ENCODE results near the gene P2RX2. TPM values are rescaled to one million over a fixed set of nuclear protein-coding genes. Genes with fewer than 3 reads are reported as not detected.

P2RX2 gene
- total RNA-seq, 1 donor from 2014 or later, result not detected

- intact Hi-C loops (cut with DNase I), result no loop called here
- DNase-seq (ENCODE audit: low spot score), result no peak
These were observed 13.1 kb downstream of the P2RX2 start for GRCh38 chr12:132631666-132632065.

- intact Hi-C loops (cut with DNase I), result no loop called here
- no peak for DNase-seq (ENCODE audit: low spot score)
These were observed 14.1 kb downstream of the P2RX2 start for GRCh38 chr12:132632521-132633228.

GRCh38 chr12:132633398-132633797, 14.8 kb downstream of the P2RX2 start:
- intact Hi-C loops (cut with DNase I), result no loop called here
- DNase-seq (ENCODE audit: low spot score), result no peak

GRCh38 chr12:132633901-132634300, 15.3 kb downstream of the P2RX2 start:
- DNase-seq (ENCODE audit: low spot score), result no peak

GRCh38 chr12:132634411-132634990, 15.9 kb downstream of the P2RX2 start:
- DNase-seq (ENCODE audit: low spot score), result no peak
- intact Hi-C loops (cut with DNase I), result no loop called here

More at GRCh38 chr12:132633901-132634300, 15.3 kb downstream of the P2RX2 start:
- intact Hi-C loops (cut with DNase I), result no loop called here

- intact Hi-C loops (cut with DNase I), result no loop called here
These were observed 16.7 kb downstream of the P2RX2 start for GRCh38 chr12:132635076-132635955.

GRCh38 chr12:132637811-132638210, 19.2 kb downstream of the P2RX2 start:
- DNase-seq (ENCODE audit: low spot score), result no peak
- intact Hi-C loops (cut with DNase I), result no loop called here

More at GRCh38 chr12:132635076-132635955, 16.7 kb downstream of the P2RX2 start:
- no peak for DNase-seq (ENCODE audit: low spot score)

- no peak for DNase-seq (ENCODE audit: low spot score)
- intact Hi-C loops (cut with DNase I), result no loop called here
These were observed 20.2 kb downstream of the P2RX2 start for GRCh38 chr12:132638541-132639408.

DNA sequence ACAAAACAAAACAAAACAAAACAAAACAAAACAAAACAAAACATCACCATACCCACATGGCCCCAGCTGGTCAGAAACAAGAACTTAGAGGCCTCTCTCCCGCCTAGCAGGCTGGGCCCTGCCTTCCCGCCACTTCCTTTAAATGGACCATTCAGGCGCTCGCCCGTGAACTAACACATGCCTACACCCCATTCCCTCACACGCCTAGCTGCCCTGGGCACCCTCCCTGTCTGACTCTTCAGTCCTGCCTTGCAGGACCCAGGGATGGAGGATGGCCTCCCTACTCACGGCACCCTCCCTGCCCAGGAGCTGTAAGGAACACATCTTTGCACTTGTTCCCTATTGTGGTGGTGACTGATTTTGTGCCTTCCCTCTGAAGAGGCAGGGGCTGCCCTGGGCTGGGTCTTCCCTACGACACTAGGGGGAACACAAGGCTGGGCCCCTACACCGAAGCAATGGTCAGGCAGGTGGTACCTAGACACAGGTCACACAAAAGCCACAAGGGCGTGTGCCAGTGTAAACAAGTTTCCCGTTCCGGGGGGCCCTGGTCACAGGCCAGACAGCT, 21.5 kb downstream of the P2RX2 start:
- no peak for DNase-seq (ENCODE audit: low spot score)

DNA sequence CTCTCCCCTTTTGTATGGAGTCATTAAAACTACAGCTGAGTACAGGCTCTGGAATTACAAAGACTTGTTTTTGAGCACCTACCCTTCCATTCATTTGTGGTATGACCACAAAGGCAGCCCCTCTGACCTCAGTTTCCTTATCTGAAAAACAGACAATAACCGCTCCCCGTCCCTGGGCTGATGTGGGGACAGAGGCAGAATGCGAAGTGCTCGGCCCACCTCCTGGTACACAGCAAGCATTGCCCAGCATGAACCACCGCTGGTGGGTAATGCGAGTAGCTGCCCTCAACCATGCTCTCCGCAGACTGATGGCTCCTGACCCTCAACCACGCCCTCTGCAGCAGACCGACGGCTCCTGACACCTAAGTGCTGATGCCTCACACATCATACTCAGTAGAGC, 22.4 kb downstream of the P2RX2 start:
- no peak for DNase-seq (ENCODE audit: low spot score)
- intact Hi-C loops (cut with DNase I), result no loop called here

More for the DNA sequence above, 21.5 kb downstream of the P2RX2 start:
- intact Hi-C loops (cut with DNase I), result no loop called here

DNA sequence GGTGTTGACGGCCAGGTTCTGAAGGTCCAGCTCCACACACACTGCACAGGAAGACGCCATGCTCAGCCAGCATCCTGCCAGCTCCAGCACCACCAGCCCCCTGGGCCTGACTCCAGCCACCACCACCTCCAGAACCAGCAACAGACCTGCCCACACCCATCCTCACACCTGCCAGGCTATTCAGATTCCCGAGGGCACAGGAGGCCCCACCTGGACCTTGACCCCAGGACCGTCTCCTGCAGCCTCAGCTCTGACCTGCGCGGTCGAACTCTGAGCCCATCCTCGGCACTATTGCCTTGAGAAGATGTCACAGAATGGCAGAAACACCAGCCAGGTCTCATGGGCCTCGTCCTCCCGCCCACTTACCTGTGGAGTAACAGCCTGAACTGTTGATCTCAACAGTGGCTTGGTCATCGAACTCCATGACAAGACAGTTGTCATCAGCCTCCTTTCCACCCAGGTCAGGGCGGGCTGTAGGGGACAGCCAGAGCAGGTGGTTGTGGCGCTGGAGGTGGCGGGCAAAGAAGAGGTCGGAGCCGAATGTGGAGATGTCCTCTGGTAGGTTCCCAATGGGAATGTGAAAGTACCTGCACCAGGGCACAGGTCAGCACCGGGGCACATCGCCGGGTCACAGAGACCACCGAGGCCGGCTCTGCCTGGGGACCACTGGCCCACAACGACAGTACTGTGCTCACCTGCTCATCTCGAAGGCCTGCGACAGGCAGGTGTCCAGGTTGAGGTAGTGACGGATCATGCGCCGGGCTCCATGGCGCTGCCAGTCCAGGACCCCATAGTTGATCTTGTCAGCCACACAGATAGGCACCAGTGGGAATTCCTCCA, 23.5 kb downstream of the P2RX2 start:
- no peak for DNase-seq (ENCODE audit: low spot score)
- intact Hi-C loops (cut with DNase I), result no loop called here

GRCh38 chr12:132642846-132643835, 24.6 kb downstream of the P2RX2 start:
- intact Hi-C loops (cut with DNase I), result no loop called here
- no peak for DNase-seq (ENCODE audit: low spot score)

DNA sequence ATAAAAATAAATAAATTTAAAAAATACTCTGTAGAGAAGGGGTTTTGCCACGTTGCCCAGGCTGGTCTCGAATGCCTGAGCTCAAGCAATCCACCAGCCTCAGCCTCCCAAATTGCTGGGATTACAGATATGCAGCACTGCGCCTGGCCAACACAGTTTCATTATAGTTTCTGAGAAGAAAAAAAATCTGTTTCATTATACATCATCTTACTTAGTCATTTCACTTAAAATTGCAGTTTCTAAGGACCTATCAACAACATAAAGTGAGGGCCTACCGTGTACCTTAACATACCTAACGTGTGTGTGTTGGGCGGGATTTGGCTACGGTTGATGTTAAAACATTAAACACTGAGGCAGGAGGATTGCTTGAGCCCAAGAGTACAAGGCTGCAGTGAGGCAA, 28.3 kb downstream of the P2RX2 start:
- DNase-seq (ENCODE audit: low spot score), result no peak
- intact Hi-C loops (cut with DNase I), result no loop called here

GRCh38 chr12:132647858-132648257, 29.3 kb downstream of the P2RX2 start:
- intact Hi-C loops (cut with DNase I), result no loop called here

GRCh38 chr12:132648616-132649225, 30.1 kb downstream of the P2RX2 start:
- intact Hi-C loops (cut with DNase I), result no loop called here
- DNase-seq (ENCODE audit: low spot score), result no peak

More at GRCh38 chr12:132647858-132648257, 29.3 kb downstream of the P2RX2 start:
- no peak for DNase-seq (ENCODE audit: low spot score)

- intact Hi-C loops (cut with DNase I), result no loop called here
These were observed 30.8 kb downstream of the P2RX2 start for GRCh38 chr12:132649226-132649945.

More at GRCh38 chr12:132649226-132649945, 30.8 kb downstream of the P2RX2 start:
- no peak for DNase-seq (ENCODE audit: low spot score)

Measured in cardiac septum (tissue), 1 donor.